Activated CD4-positive, alpha-beta T cell treated with anti-CD3 and anti-CD28 coated beads, Interleukin-2, amount 50 U/mL, for 16 hours (primary cell): ENCODE measurements around the gene CCDC33.

ENCODE experiments used
- DNase-seq: peaks from one replicate; pipeline ENCODE4 v3.0.0-alpha.2; 2020

CCDC33 gene

DNA sequence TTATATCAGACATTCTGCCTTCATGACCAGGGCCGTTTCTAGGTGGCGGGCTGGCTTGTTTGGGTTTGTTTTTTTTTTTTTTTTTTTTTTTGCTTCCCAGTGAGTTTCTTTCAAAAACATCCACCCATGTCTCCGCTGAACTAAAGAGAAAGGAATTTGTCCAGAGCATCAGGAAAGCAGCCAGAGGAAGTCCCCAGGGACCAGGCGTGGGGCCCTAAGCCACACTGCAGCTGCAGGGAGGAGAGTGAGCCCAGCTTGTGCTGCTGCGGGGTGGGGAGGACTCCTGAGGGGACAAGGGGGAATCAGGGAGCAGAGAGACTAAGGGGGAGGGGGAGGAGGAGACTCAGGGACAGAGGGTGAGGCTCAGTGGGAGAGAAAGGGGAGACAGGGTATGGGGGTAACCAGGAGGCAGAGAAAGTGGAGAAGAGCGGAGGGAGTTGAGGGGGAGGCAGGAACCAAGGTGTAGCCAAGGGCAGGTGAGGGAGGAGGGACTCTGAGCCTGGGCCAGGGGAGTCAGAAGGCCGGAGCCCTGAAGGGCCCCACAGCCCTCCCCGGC is 81.8 kb downstream of the CCDC33 start:
- no peak for DNase-seq

DNA sequence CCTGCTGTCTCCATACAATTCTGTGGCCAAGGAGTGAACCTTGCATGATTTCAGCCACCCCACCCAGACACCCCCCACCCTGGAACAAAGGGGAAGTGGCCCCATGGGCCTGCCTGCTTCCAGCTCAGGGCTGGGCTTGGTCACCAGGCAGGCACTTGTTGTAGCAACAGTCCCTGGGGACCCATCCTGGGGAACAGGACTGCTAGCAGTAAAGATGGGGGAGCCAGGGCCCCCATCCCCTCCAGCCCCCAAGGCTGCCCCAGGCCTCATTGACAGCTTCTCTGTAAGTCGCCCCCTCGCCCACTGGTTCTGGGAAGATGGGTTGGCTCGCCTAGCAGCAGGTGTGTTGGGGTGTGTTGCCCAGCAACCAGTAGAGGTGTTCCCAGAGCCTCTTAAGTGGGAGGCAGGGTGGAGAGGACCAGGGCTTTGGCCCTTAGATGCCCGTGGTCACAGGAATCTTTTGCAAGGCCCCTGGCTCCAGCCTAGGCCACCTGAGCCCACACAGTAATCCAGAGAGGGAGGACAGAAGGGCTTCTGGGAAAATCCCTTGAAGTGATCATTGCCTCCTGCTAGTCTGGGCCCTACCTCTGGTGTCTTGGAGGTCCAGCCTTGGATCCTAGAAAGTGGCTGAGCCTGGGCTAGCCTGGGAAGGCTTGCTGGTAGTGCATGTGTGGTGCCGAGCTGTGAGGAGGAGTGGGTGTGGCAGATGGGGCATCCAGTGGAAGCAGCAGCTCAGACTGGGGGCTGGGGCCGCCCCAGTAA is 82.4 kb downstream of the CCDC33 start:
- no peak for DNase-seq

DNA sequence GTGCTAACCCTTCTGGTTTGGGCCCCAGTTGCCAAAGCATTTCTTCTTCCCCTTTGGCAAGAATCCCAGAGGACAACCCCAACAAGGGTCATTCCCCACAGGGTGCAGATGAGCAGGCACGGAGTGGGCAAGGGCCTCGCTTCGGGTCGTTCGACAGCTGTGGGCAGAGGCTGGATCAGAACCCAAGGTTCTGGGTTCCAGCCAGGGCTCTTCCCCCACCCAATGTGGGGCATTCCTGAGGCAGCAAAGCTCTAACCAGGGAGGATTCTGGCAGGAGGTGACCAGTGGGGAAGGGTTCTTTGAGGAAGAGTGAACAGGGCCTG is 83.0 kb downstream of the CCDC33 start:
- DNase-seq = no peak

GRCh38 chr15:74319596-74320351 is 83.6 kb downstream of the CCDC33 start:
- no peak for DNase-seq

DNA sequence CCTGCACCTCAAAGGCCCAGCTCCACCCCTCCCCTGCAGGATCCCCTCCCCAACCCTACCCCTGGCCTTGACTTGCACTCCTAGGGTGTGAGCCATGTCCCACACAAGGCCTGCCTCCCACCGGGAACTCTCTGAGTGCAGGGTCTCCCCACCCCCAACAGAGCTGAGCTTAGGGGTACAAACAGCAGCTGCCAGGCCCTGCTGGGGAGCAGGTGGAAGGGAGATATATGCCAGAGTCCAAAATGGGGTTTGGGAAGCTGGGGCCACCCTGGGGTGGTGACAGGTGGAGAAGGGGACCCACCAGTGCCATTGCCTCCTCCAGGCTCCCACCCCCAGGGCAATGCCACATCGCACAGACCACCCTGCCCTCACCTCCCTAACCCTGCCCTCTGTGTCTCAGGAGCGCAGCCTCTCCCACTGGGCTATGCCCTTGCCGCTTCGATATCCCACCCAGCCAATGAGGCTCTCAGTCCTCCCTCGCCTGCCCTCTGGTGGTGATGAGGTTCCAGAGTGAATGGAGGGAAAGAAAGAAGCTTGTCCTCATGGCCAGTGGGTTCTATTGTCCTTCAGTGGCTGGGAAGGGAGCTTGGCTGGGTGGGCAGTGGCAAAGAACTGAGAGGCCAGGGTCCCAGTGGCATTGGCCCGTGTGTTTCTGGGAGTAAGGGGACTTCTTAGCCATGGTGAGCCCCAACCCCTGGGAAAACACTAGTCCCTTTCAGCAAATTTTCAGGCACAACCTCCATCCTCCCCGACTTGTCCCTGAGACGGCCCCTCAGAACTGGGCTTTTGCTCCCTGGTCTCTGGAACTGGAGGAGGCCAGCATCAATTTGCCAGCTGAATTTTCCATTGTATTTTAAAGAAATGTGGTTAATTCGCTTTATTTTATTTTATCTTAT is 84.5 kb downstream of the CCDC33 start:
- DNase-seq = peak; percentile 18

GRCh38 chr15:74322558-74323180 is 86.5 kb downstream of the CCDC33 start:
- peak; percentile 62 for DNase-seq

DNA sequence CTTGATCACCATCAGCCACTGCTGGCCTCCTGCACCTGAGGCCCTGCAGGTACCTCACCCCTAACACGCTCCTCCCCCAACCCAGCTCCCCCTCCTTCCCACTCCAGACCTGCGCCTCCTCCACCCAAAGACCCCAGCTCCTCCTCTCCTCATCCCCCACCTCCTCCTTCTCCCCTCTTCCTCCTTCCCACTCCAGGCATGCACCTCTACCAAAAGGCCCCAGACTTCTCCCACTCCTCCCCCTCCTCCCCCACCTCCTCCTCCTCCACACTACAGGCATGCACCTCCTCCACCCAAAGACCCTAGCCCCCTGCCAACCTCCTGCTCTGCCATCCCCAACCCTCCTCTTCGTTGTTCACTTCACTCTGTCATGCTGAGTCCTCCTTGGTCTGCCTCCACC is 88.6 kb downstream of the CCDC33 start:
- DNase-seq = no peak

GRCh38 chr15:74326746-74327145 is 90.6 kb downstream of the CCDC33 start:
- no peak for DNase-seq

GRCh38 chr15:74327756-74328155 is 91.6 kb downstream of the CCDC33 start:
- DNase-seq = no peak

GRCh38 chr15:74328331-74329056 is 92.4 kb downstream of the CCDC33 start:
- no peak for DNase-seq

DNA sequence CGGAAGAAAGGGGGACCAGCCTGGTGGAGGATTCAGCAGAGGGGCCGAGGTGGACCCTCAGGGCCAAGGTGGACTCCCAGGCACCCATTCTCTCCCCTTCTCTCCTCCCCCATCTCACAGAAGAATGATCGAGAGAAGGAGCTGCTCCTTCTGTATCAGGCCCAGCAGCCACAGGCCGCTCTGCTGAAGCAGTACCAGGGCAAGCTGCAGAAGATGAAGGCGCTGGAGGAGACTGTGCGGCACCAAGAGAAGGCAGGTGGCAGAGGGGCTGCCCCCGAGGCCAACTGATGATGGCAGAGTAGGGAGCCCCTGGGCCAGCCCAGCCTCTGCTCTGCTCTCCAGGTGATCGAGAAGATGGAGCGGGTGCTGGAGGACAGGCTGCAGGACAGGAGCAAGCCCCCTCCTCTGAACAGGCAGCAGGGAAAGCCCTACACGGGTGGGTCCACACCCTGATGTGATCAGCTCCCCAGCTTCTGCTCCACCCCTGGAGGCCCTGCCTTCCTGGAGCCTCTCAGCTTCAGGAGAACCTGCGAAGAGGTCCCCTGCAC is 94.8 kb downstream of the CCDC33 start:
- DNase-seq = no peak

DNA sequence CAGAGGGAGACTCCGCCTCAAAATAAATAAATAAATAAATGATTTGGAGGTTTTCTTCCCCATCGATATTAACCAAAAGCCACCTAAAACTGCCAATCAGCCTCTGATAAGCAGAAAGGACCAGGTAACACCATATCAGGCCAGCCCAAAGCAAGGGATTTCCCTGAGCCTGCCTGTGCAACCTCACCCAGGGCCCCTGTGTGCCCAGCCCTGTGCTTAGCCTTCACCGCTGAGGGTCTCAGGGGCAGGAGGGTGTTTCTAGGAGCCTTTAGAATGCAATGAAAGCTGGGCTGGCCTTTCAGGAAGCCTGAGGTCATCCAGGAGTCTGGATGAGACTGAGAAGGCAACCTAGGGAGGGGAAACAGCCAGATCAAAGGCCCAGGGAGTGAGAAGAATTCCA is 95.9 kb downstream of the CCDC33 start:
- no peak for DNase-seq

DNA sequence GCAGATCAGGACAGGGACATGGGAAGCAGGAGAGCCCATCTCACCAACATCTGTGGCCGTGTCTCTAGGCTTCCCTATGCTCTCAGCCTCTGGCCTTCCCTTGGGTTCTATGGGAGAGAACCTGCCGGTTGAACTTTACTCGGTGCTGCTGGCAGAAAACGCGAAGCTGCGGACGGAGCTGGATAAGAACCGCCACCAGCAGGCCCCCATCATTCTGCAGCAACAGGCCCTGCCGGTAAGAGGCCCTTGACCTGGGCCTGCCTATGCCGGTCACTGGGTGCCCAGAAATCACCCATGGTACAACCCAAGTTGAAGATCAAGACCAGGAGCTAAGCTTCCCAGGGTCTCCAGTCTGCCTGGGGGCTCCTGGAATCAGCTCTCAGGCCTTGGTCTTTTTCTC is 96.5 kb downstream of the CCDC33 start:
- no peak for DNase-seq

- no peak for DNase-seq
Observed at GRCh38 chr15:74333093-74333492, 97.0 kb downstream of the CCDC33 start.

GRCh38 chr15:74333662-74334061 is 97.5 kb downstream of the CCDC33 start:
- no peak for DNase-seq

- no peak for DNase-seq
Observed at GRCh38 chr15:74334127-74334526, 98.0 kb downstream of the CCDC33 start.

DNA sequence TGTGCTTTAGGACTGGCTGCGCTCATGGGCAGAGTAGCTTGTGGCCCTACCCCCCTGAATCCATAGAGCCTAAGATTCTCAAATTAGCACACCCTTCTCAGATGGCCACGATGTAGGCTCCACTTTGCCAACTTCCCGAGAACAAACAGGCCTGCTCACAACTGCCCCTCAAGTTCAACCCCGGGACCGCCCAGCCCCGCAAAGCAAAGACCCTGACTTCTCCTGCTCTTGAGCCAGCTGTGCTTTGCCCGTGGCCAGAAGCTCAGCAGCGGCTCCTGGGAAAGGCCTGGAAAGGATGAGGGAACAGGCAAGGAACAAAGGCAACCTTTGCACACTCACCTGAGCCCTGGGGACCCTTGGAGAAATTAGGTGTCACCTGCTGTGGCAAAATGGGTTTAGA is 99.3 kb downstream of the CCDC33 start:
- DNase-seq = no peak

DNA sequence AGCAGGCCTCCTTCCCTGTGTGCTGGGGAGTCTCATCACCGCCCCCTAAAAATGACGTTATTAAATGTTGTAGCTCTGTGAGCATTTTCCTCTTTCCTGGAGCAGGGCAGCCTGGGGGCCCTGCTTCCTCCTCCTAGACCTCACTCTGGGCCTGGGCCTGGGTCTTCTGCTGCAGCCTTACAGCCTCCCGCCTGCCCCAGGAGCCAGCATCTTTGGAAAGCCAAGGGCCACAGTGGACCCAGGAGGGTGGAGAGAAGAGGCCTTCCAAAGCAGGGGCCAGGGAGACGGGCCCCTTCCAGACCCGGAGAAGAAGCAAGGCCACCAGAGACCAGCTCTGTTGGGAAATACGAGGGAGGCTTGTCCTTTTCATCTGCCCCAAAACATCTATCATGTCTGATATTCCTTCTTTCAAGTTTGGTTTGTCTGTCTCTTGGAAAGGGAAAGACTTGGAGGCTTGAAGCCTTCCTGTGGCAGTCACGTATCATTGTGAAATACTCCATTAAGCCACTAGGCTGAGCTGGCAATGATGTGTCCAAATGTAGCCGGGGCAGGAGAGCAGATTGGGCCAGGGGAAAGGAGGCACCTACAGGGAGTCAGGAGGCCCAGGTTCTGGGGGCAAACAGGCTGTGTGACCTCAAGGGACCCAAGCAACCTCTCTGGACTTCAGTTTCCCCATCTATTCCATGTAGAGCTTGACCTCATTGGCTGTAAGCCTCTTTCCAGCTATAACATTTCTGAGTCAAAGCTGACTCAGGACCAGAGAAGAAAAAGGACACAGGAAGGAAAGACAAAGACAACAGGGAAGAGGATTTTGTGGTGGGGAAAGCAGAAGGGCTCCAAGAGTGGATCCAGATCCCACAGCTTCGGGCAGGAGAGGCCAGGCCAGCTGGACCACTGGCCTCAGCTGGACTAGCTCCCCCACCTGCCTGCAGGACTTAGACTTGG is 100.2 kb downstream of the CCDC33 start:
- DNase-seq = no peak

DNA sequence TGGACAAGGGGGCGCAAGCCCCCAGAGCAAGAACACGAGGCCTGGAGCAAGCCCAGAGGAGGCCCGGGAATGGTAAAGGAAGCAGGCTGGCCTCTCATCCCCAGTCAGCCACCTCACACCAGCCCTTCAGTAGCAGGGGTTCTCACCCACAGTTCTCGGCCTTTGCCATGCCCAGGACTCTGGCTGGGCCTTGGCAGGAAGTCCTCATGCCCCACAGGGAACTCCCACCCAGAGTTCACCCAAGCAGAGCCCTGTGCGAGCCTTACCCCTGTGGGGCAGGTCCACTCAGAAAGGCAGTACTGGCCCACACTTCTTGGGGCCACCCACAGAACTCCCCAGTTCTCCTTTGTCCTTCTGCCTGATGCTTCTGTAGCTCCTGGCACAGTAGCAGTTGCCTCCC is 101.0 kb downstream of the CCDC33 start:
- no peak for DNase-seq

DNA sequence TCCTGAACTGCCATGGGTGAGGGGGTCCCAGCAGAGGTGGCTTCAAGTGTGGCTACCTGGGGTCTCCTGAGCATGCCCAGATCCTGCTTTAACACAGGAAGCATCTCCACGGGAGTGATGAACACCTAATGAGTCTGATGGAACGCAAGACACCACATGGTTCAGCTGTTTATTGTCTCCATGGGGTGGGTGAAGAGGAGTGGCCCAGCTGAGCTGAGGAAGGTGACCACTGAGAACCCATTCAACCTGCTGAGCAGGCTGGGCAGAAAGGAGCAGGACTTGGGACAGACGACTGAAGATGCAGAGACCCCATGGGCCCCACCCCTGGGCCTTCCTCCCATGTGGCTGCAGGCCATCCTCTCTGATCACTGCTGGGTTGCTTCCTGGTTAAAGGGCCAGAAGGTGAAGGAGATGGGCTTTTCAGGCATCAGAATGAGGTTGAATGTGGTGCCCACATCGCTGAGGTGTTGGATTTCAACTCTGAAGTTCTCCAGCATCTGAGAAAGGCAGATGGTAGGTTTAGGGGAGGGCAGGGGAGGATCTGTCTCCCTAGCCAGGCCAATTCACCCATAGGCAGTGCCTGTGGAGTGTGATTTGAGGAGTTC is 101.6 kb downstream of the CCDC33 start:
- DNase-seq = no peak
